Jurkat, Clone E6-1 (cell line): ENCODE results near the gene TRMT61A.
A peak's percentile ranks its signal among the peaks of the same experiment; 100 is the strongest.

ENCODE experiments used
- DNase-seq: peaks from one replicate; pipeline ENCODE4 v3.0.0-alpha.2; 2011; ENCODE audit warnings: low read depth, low spot score
- H3K4me3 ChIP-seq: 2 replicates; pipeline ENCODE4 v1.5.1; 2011; ENCODE audit warnings: mild to moderate bottlenecking, low read length, control low read depth, moderate library complexity

The TRMT61A gene

GRCh38 chr14:103556946-103557758 lies 28.2 kb downstream of the TRMT61A start:
- no peak for DNase-seq

GRCh38 chr14:103558071-103558882 lies 29.3 kb downstream of the TRMT61A start:
- no peak for DNase-seq
- no peak overlapping the region for H3K4me3 ChIP-seq

More at GRCh38 chr14:103556946-103557758, 28.2 kb downstream of the TRMT61A start:
- H3K4me3 ChIP-seq: no peak overlapping the region

- no peak for DNase-seq
- H3K4me3 ChIP-seq: no peak overlapping the region
These were observed 30.8 kb downstream of the TRMT61A start for GRCh38 chr14:103559766-103560165.

- DNase-seq: no peak
- H3K4me3 ChIP-seq: peak overlapping the region; percentile 90
These were observed 31.7 kb downstream of the TRMT61A start for GRCh38 chr14:103560691-103561090.

- peak overlapping the region; percentile 90 for H3K4me3 ChIP-seq
- DNase-seq: peak; percentile 26
These were observed 32.6 kb downstream of the TRMT61A start for GRCh38 chr14:103561381-103562178.

- no peak for DNase-seq
- H3K4me3 ChIP-seq: peak overlapping the region; percentile 90
These were observed 33.1 kb downstream of the TRMT61A start for GRCh38 chr14:103562179-103562428.

GRCh38 chr14:103562429-103563225 lies 33.6 kb downstream of the TRMT61A start, which contains the start of the genes BAG5 and COA8:
BAG5 (minus strand) TSS chr14:103562657; CDS start chr14:103561164, 1,493 bp downstream.
COA8 (plus strand) TSS chr14:103562960; CDS start chr14:103563002, 42 bp downstream.
- DNase-seq: peak; percentile 77
- H3K4me3 ChIP-seq: peak within 1 kb of the TSS; percentile 90

- peak overlapping the region; percentile 90 for H3K4me3 ChIP-seq
- no peak for DNase-seq
These were observed 34.2 kb downstream of the TRMT61A start for GRCh38 chr14:103563226-103563620.

GRCh38 chr14:103563844-103564505 lies 35.0 kb downstream of the TRMT61A start:
- peak overlapping the region; percentile 90 for H3K4me3 ChIP-seq
- DNase-seq: no peak

GRCh38 chr14:103568952-103569351 lies 40.0 kb downstream of the TRMT61A start:
- DNase-seq: no peak
- H3K4me3 ChIP-seq: no peak overlapping the region

GRCh38 chr14:103569408-103569807 lies 40.4 kb downstream of the TRMT61A start:
- DNase-seq: no peak
- no peak overlapping the region for H3K4me3 ChIP-seq

- DNase-seq: no peak
- no peak overlapping the region for H3K4me3 ChIP-seq
These were observed 45.1 kb downstream of the TRMT61A start for GRCh38 chr14:103574104-103574503.

- no peak for DNase-seq
- no peak overlapping the region for H3K4me3 ChIP-seq
These were observed 45.8 kb downstream of the TRMT61A start for GRCh38 chr14:103574707-103575285.

GRCh38 chr14:103576371-103577024 lies 47.5 kb downstream of the TRMT61A start:
- H3K4me3 ChIP-seq: no peak overlapping the region
- no peak for DNase-seq

- H3K4me3 ChIP-seq: no peak overlapping the region
- DNase-seq: no peak
These were observed 49.5 kb downstream of the TRMT61A start for GRCh38 chr14:103578401-103579075.

- no peak overlapping the region for H3K4me3 ChIP-seq
- no peak for DNase-seq
These were observed 52.2 kb downstream of the TRMT61A start for GRCh38 chr14:103581206-103581605.
